Smooth muscle cell (in vitro differentiated cells): Measurements from ENCODE around the gene LRMDA. TPM values are rescaled to one million over a fixed set of nuclear protein-coding genes. Genes with fewer than 3 reads are reported as not detected.

Experiments used
- DNase-seq: peaks from one replicate; lab custom pipeline; 2025; ENCODE audit not compliant: unreplicated experiment; lab: John Stamatoyannopoulos, UW
- H2AFZ ChIP-seq: fragments of 200-600 bp; sonication (generic); 2 replicates; pipeline ENCODE4 v1.6.0; 2016; ENCODE audit warnings: antibody characterized with exemption, low read depth, mild to moderate bottlenecking
- H3F3A ChIP-seq: fragments of 200-600 bp; sonication (generic); 2 replicates; pipeline ENCODE4 v1.6.0; 2017; ENCODE audit warnings: antibody characterized with exemption, low read depth
- H3K27ac ChIP-seq: fragments of 200-600 bp; sonication (generic); 2 replicates; pipeline ENCODE4 v1.5.1; 2016; ENCODE audit warnings: low read depth, mild to moderate bottlenecking
- H3K27me3 ChIP-seq: fragments of 200-600 bp; sonication (generic); 2 replicates; pipeline ENCODE4 v1.6.1; 2016; ENCODE audit warnings: low read depth, mild to moderate bottlenecking
- H3K36me3 ChIP-seq: fragments of 200-600 bp; sonication (generic); 2 replicates; pipeline ENCODE4 v1.5.1; 2016; ENCODE audit warnings: low read depth
- H3K4me1 ChIP-seq: fragments of 200-600 bp; sonication (generic); 2 replicates; pipeline ENCODE4 v1.5.1; 2016; ENCODE audit warnings: low read depth
- H3K4me2 ChIP-seq: fragments of 200-600 bp; sonication (generic); 2 replicates; pipeline ENCODE4 v1.6.0; 2016; ENCODE audit warnings: mild to moderate bottlenecking
- H3K4me3 ChIP-seq: fragments of 200-600 bp; sonication (generic); 2 replicates; pipeline ENCODE4 v1.5.1; 2016; ENCODE audit warnings: mild to moderate bottlenecking
- H3K79me2 ChIP-seq: fragments of 200-600 bp; sonication (generic); 2 replicates; pipeline ENCODE4 v1.6.0; 2016; ENCODE audit warnings: low read depth, mild to moderate bottlenecking
- H3K9ac ChIP-seq: fragments of 200-600 bp; sonication (generic); 2 replicates; pipeline ENCODE4 v1.6.0; 2016; ENCODE audit warnings: low read depth
- H3K9me3 ChIP-seq: fragments of 200-600 bp; sonication (generic); replicated peaks from 2 replicates; pipeline ENCODE4 v1.5.1; 2016; ENCODE audit warnings: low read depth
- H4K20me1 ChIP-seq: fragments of 200-600 bp; sonication (generic); 2 replicates; pipeline ENCODE4 v1.6.0; 2016; ENCODE audit warnings: low read depth
- CTCF ChIP-seq: fragments of 200-600 bp; sonication (generic); IDR thresholded peaks from 2 replicates; pipeline ENCODE4 v1.5.1; 2017; ENCODE audit warnings: borderline replicate concordance, mild to moderate bottlenecking, antibody characterized with exemption; ENCODE audit not compliant: insufficient read depth, poor library complexity, severe bottlenecking
- WGBS: methylation state at CpG from one replicate; pipeline ENCODE4 v1.1.7; 2016; ENCODE audit warnings: low lambda C conversion rate; 5-methylcytosine and 5-hydroxymethylcytosine counted together
- polyA plus RNA-seq: library from polyadenylated mRNA; unstranded; fragments of >200 nt; fragmentation: Nextera tagmentation; extraction: Ambion mirVana; gene quantifications from 2 replicates; pipeline ENCODE4 v1.2.1, GENCODE V29; 2016
- total RNA-seq: library from RNA; depleted of rRNA; stranded (reverse); fragments of >200 nt; gene quantifications from 2 replicates; pipeline ENCODE4 v1.2.3, GENCODE V29; 2014

Gene LRMDA
- total and polyA plus RNA-seq, 2 experiments from 2014 or later = 1.5 to 1.6 TPM

- Histone ChIP-seq H4K20me1 (no peaks in the 10 kb centered on the region), H3K9ac (no peak overlapping the region), H2AFZ (no peak overlapping the region), H3K36me3 (no peaks in the 10 kb centered on the region), H3F3A (no peaks in the 10 kb centered on the region), H3K9me3 (no peaks in the 10 kb centered on the region), H3K4me1 (peaks cover 10% of the 10 kb centered on the region), H3K27me3 (no peaks in the 10 kb centered on the region), H3K4me2 (no peak overlapping the region), H3K27ac (no peak overlapping the region), H3K79me2 (no peaks in the 10 kb centered on the region), H3K4me3 (no peak overlapping the region)
- 96% methylated on average over 1 of the region's 1 CpG for WGBS
- DNase-seq = no peak
- TF ChIP-seq CTCF = no peak
Measured at GRCh38 chr10:75525067-75525466, 93.6 kb downstream of the LRMDA start.

GRCh38 chr10:75525646-75526045, 94.2 kb downstream of the LRMDA start:
- no peak overlapping the region for H3K27ac ChIP-seq
- no peaks in the 10 kb centered on the region for H3K9me3 ChIP-seq
- no peak overlapping the region for H2AFZ ChIP-seq
- 52% methylated on average over 1 of the region's 1 CpG for WGBS
- H3K4me3 ChIP-seq = no peak overlapping the region
- H3K4me1 ChIP-seq = peaks cover 10% of the 10 kb centered on the region
- no peaks in the 10 kb centered on the region for H3K27me3 ChIP-seq
- no peaks in the 10 kb centered on the region for H3K79me2 ChIP-seq
- no peak for TF ChIP-seq CTCF
- no peaks in the 10 kb centered on the region for H3K36me3 ChIP-seq
- no peak for DNase-seq
- H3F3A ChIP-seq = no peaks in the 10 kb centered on the region
- no peak overlapping the region for H3K9ac ChIP-seq
- no peak overlapping the region for H3K4me2 ChIP-seq
- no peaks in the 10 kb centered on the region for H4K20me1 ChIP-seq

GRCh38 chr10:75527542-75527941, 96.1 kb downstream of the LRMDA start:
- Histone ChIP-seq H3F3A (no peaks in the 10 kb centered on the region), H3K27me3 (no peaks in the 10 kb centered on the region), H3K27ac (no peak overlapping the region), H3K36me3 (no peaks in the 10 kb centered on the region), H3K79me2 (no peaks in the 10 kb centered on the region), H3K4me3 (no peak overlapping the region), H3K4me1 (peaks cover 4% of the 10 kb centered on the region), H3K4me2 (no peak overlapping the region), H3K9ac (no peak overlapping the region), H3K9me3 (no peaks in the 10 kb centered on the region), H4K20me1 (no peaks in the 10 kb centered on the region), H2AFZ (no peak overlapping the region)
- no peak for TF ChIP-seq CTCF
- no peak for DNase-seq
- 97% methylated on average over 2 of the region's 2 CpGs for WGBS

- H4K20me1 ChIP-seq = no peaks in the 10 kb centered on the region
- DNase-seq = no peak
- no peak overlapping the region for H2AFZ ChIP-seq
- peaks cover 4% of the 10 kb centered on the region for H3K4me1 ChIP-seq
- no peaks in the 10 kb centered on the region for H3K9me3 ChIP-seq
- H3K27ac ChIP-seq = no peak overlapping the region
- H3K4me3 ChIP-seq = no peak overlapping the region
- no peak for TF ChIP-seq CTCF
- no peaks in the 10 kb centered on the region for H3F3A ChIP-seq
- no peaks in the 10 kb centered on the region for H3K27me3 ChIP-seq
- 91% methylated on average over 2 of the region's 2 CpGs for WGBS
- H3K79me2 ChIP-seq = no peaks in the 10 kb centered on the region
- no peaks in the 10 kb centered on the region for H3K36me3 ChIP-seq
- H3K9ac ChIP-seq = no peak overlapping the region
- H3K4me2 ChIP-seq = no peak overlapping the region
Measured at GRCh38 chr10:75528392-75528791, 97.0 kb downstream of the LRMDA start.
